Stimulated activated CD4-positive, alpha-beta T cell treated with anti-CD3 and anti-CD28 coated beads, Interleukin-15, amount 100 ng/mL, for 1 hour (primary cell): ENCODE results near the gene SSRP1.
"Not testable (repeated sequence)": the region's sequence is repeated elsewhere in the genome, so short reads cannot be mapped to it uniquely, and the experiment has no call there.

Experiments used
- DNase-seq, 2 donors: peaks; one replicate each; pipeline ENCODE4 v3.0.0-alpha.2; 2020; ENCODE audit warnings: low read depth in 1 of 2, low spot score in 1 of 2

SSRP1 gene

DNA sequence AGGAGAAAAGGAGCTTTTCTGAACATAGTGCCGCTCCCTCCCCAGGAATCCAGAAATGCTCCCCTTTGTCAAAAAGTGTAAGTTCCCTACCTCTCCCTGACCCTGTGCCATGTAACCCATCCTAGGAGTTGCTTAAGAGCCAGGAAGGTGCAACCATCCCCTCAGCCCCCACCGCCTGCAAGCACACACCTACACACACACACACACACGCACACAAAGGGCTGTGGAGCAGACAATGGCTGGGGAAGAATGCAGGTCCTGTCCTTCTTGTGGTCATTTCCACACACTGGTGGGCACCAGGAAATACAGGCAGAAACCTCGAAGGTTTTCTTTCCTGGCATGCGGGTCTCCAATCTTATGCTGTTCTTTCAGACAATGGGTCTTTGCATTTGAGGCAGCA is 3.6 kb upstream of the SSRP1 start:
- DNase-seq: no peak

DNA sequence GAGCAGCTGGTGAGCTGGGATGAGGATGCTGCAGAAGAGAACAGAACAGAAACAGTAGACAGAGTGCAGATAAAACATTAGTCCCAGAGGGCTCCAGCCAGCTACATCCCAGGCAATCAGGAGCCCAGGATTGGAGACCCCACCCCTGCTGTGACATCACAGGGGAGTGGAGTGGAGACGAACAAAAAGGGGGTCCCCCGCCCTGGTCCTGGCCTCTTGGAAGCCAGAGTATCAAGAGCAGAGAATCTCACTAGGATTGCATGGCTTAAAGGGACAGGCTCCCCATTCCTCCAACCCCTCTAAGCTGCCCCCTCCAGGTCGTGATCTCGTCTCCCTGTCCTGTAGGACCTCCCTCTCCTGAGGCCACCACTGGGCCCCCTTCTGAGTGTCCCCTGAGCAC is 2.5 kb upstream of the SSRP1 start, which contains the start of gene P2RX3:
P2RX3 (plus strand) TSS at position 211 of the 400 bp plus-strand sequence. CDS start 199 bp downstream, outside the sequence.
- no peak for DNase-seq

DNA sequence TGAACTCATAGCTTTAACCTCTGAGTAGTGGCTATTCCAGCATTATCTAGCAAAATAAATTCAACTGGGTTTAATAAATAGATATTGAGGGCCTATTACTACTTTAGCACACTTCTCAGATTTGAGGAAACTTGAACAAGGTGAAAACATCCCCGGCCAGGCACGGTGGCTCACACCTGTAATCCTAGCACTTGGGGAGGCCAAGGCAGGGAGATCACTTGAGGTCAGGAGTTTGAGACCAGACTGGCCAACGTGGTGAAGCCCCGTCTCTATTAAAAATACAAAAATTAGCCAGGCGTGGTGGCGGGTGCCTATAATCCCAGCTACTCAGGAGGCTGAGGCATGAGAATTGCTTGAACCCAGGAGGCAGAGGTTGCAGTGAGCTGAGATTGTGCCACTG is 1.2 kb upstream of the SSRP1 start:
- DNase-seq: not testable (repeated sequence)

DNA sequence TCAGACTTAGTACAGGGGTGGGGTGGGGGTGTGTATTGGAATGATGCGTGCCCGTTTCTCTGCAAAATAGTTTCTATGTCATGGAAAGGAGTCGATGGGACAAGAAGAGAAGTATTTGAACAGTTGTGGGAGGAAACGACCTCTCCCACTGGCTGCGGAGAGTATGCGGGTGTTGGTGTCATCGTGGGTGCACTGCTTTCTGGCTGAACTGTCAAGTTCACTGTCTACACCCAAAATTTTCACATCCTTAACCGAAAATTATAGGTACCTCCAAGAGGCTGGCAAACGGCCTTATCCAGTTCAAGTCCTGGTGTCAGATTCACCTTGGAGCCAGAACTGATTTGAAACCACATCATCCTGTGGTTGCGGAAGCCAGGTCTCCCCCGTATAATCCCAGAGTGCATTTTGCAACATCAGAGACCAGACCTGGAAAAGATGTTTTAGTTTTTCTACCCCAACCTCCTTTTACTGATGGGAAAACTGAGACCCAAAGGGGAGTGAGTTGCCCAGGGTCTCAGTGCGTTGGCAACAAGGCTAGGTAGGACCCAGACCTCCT is 497 bp upstream of the SSRP1 start:
- DNase-seq: no peak

DNA sequence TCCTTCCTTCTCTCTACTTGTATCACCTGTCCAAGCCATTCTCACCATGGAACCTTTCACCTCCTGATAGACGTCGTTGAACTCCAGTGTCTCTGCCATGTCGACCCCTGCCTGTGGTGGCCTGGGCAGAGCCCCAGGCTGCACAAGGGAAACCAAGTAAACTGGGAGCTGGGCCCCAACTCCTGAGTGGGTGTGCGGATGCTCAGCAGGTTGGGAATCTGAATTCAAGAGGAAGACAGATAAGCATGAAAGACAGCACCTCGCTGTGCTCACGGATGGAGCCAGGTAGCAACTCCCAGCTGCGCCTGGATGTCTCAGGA is 709 bp downstream of the SSRP1 start:
- DNase-seq: no peak

DNA sequence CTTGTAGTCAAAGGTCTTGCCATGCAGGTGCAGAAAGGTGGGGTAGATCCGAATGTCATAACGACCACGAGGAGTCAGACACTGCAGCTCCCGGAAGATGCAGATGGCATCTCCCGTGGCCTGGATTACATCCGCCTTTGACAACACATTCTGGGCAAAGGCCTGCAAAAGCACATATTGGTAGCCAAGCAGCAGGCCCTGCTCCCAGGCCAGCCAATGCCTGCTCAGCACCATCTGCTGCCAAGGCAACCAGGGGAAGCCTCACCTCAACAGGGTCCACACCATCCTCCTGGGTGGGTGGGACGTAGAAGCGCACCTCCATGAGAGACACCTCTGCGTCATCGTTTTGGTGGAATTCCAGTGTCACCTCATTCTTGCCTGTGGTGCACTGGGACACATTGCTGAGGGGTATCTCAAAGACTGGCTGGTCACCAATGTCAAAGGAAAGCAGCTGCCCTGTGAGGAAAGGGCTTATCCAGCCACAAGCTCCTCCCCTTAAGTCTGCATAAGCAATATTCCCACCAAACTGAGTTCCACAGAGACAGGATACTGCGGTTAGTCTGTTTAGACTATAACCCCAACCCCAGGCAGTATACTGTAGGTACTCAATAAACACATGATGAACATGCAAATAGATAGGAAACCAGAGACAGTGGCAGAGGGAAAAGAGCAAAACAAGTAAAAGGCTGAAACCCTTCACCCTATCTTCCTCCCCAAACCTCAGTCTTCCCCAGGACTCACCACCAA is 2.8 kb downstream of the SSRP1 start:
- no peak for DNase-seq

DNA sequence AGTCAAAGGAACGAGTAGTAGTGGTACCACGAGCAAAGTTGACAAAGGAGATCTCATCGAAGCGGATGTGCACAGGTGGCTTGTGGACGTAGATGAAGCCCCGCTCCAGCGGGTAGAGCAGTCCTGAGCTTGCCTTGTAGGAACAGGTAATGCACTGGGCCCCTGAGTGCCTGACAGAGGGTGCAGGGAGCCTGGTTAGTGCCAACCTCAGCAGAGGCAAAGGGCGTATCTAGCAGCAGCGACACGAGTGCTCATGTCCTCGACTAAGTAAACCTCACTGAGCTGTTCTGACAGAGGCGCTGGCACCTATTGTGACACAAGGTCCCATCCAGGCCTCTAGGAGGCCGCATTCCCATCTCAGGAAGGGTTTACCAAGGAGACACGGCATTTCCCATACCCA is 4.0 kb downstream of the SSRP1 start:
- DNase-seq: no peak

DNA sequence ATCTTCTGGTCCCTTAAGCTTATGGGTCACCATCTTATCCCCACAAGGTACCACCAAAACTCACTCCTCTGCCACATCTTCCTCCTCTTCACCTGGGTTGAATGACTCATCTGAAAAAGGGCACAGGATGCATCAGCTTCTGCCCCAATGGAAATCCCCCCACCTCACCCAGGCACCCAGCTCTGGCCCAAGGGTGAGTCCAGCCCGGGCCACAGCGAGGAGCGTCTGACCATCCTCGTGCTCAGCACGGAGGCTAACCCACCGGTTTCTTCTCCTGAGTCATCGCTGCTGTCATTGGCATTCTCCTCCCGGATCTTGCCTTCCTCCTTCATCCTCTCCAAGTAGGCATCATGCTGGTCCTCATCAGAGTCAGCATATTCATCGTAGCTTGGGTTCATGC is 5.7 kb downstream of the SSRP1 start:
- DNase-seq: no peak

DNA sequence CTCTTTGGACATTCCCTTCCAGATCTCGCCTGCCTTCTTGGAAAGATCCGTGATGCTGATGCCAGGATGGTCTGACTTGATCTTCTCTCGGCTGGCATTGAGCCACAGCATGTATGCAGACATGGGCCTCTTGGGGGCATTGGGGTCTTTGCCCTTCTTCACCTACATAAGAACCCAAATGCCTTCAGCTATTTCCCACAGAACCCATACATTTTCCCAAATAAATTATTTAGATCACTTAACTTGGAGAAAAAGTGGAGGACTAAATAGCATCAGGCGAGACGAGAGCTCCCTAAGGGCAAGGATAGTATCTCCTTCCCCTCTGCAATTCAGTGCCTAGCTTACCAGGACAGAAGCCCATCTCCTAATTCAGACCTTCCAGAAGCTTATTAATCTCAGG is 8.0 kb downstream of the SSRP1 start:
- no peak for DNase-seq

DNA sequence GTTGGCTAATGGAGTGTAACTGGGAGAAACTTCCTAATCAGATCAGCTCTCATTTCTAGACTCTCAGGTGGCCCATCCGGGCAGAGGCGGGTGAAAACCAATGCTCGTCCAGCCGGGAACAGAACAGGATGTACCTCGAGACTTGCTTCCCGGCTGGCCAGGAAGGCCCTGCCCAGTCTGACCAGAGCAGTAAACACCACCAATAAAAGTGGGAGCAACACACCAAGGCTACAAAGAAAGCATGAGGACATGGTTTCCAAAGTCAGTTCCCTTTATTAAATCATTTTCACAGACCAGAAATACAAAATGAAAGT is 10.0 kb downstream of the SSRP1 start:
- no peak for DNase-seq

DNA sequence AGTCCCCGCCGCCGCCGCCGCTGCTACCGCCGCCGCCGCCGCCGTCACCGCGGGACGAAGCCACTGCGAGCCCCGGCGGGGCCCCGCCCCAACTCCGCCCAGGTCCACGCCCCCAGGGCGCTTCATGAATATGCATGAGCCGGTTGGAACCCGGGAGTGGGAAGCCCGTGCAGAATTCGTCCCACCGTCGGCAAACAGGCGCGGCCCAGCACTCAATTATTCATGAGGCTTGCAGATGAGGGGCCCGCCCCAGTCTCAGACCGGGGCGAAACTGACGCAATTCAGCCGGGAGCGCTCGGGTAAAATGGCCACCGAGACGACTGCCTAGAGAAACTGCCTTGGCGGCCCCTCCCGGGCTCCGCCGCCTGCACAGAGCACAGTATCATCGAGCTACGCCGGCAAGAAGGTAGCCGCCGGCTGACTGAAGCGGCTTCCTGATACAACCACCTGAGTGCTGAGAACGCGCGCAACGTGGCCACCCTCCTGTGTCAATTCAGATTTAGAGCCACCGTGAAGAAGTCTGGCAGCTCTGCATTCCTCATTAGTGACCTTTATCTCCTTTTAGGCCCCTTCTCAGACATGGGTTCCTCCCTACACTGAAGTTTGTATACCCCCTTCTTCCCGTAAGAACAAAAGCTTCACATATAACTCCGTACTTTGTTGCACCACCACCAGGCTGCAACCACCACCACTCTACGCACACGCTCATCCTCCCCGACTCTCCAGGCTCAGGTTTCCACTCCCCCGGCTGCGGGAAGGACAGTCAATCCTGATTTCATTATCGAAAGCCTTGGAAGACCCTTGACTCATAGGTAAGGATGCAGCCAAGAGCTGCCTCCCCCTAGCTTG is 10.6 kb downstream of the SSRP1 start, which contains the start of gene TNKS1BP1:
TNKS1BP1 (minus strand) TSS at position 67 of the 849 bp plus-strand sequence. CDS start 3,067 bp downstream, outside the sequence.
- DNase-seq: peak; percentile 72 to 93

DNA sequence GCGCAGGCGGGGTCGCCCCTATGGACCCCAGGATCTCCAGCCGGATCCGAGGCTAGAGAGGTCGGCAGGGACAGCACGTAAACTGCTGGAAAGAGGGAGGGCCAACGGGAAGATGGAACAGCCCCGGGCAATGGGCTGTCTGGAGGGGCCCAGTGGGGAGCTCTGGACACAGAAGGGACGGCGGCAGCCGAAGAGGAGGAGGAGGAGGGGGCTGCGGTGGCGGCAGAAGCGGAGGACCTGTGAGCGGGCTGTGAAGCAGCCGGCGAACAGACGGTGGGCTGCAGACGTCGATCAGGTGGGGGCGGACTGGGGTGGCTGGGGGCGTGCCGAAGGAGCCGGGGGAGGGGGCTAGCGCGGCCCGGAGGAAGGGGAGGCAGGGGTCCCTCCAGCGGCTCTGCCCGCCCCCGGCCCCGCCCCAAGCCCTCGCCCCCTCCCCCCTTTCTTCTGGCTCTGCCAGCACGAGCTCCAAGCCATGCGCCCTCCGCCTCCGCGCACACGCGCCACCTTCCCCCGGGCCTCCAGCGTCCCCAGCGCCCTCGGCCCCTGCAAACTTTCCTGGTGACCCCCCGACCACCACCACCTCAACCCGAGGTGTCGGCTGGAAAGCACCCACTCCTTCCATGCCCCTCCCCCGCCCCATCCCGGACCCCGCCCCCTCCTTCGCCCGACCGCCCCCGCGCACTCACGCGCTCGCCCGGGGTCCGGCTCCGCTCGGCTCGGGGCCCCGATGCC is 11.4 kb downstream of the SSRP1 start:
- peak in 1 of 2 donors; percentile 27 for DNase-seq

DNA sequence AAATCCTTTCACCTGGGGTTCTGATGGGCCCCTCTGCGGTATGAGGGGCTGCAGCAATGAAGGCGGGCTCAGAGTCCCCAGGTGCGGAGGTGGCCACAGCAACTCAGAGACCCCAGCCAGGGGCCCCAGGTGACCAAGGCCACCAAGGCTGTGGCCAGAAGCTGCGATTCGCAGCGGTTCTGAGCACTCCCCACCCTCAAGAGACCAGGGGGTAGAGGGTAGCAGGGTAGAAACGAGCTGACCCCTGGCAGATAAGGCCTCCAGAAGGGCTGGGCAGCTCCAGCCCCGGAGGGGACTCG is 11.9 kb downstream of the SSRP1 start:
- no peak for DNase-seq

DNA sequence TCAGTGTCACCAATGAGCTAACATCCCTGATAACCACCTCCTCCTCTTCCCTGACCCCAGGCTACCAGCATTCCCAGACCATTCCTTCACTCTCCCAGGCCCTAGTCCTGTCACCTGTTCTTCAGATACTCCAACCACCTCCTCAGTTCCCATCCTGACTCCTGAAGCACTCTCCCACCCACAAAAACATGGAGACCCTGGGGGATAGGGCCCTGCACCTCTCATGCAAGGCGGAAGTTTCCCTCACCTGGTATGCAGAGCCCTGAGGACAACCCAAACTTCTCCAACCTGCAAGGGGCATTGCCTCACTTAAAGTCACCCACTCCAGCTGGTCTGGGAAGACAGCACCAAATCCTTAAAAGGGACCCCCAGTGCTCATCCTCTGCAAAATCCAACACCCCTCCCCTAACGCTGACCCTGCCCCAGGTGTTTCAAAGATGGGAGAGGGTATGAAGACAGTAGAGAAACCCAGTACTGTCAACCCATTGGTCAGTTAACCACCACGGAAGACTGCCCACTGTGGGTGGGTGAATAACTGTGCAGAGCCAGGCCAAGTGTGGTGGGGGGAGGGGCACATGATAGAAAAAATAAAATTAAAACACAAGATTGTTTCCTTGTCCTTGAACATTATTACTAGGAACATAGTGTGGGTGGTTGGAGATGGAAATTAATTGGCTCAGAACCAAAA is 12.4 kb downstream of the SSRP1 start:
- DNase-seq: no peak

DNA sequence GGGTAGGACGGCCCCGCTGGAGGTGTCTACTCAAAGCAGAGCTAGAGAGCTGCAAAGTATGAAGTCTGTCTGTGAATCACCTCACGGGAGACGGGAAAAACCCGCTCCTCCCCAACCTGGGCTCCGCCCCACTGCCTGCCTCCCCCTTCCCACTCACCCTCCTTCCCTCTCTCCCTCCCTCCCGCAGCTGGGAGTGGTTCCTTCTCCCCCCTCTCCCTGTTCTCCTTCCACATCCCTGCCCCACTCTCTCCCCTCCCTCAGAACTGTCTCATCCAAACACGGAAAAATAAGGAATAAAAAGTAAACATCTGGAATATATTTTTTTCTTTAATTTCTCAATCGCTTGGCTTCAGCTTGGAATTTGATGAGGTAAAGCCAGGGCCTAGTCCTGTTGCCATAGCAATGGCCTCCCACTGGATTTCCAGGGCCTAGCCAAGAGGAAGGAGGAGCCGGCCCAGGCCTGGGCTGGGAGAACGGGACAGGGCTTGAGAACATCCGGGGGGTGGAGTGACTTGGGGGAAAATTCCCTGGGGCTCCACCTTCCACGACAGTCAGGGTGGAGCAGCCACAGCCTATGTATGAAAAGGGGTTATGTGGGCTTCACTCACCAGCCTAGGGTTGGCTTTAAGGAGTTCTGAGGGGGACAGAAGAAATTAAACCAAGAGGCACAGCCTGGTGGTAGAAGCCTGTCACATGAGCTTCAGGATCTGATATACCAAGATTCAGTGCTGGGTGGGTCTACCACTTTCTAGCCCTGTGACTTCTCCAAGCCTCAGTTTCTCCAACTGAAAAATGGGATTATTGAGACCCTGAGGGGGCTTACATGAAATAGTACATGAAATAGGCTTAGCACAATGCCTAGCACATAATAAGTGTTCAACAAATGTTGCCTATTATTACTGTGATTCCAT is 13.2 kb downstream of the SSRP1 start:
- no peak for DNase-seq

DNA sequence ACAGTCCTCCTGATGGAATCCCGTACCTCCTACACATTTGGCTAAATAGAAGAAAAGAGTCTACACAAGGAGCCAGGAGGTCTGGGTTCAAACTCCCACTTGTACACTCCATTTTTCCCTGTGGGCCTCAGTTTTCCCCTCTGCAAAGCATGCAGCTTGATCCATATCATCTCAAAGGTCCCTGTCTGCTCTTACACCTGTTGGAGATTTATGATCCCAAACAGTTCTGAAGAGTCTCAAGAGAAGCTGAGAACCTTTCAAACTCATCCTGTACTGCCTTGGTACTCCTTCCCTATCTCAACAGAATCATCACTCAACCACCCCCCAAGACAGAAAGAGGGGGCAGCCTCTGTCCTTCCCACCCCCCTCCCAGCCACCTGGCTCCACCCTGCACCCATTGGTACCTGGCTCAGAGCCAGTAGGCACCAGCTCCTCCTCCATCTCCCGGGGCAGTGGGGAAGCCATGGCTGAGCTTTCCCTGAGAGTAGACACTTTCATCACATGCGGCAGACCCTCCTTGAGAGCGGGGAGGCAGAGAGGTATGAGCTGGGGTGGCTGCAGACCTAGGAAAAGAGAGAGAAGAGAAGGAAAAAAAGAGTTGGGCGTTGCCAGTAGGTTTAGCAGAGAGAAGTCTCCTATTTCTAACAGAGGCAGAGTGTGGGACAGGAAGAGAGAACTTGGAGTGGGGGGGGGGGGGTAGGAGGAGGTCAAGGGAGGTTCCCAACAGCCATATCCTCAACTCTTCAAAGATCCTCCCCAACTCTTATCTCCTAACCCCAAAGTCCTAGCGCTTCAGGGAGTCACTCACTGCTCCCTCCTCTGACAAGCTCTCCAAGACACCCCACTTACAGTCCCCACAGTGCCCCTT is 14.1 kb downstream of the SSRP1 start:
- no peak for DNase-seq

DNA sequence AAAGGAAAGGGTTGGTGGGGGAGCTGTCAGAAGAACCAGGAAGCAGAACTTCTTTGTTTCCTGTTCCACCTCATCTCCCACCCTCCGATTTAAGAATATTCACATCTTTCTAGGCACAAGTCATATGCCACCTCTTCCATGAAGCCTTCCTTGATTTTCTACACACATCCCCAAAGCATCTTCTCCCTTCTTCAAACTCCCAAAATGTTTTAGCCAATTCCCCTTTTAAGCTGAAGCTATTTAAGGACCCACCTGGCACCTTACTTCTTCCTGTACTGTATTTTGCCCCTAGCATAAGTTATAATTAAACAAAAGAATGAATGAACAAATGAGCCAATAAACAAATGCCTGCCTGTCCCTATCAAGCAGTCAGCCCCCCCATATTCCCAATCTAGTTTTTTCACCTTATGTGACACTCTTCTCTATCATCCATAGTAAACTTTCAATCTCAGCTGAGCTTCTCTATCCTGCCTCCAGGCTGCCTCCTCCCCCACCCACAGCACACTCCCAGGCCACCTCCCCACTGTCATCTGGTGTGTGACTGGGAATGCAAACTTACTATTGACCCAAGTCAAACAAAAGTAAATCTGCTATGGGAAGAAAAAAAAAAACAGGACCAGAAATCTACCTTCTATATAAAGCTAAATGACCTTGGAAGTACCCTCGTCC is 14.8 kb downstream of the SSRP1 start:
- no peak for DNase-seq

DNA sequence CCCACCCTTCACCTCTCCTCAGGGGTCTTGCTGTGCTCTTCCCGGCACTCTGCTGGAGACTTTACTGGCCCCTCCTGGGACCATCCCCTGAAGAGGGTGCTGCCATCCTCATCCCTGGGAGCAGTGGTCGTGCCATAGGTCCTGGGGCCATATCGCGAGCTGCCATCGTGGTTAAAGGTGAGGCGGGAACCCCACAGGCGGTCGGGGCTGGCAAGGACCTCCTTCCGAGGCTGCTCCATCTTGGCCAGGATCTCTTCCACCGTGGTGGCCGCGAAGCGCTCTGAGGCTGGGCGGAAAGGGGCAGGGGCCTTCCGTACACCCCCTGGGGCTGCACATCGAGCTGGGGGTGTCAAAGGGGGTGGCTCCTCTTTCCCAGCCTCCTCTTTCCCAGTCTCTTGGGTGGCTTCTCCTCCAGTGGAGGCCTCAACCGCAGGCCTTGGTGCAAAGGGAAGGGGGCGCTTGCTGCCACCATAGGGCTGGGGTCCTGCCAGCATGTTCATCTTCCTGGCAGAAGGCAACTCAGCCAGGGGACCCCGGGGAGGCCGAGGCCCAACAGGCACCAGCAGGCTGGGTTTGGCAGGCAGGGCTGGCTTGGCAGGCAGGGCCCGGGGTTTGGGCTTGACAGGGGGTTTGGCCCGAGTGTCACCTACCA is 15.5 kb downstream of the SSRP1 start:
- no peak for DNase-seq
